Measurements from ENCODE around the gene KCNB1. TPM values are rescaled to one million over a fixed set of nuclear protein-coding genes. Genes with fewer than 3 reads are reported as not detected.
A peak's percentile ranks its signal among the peaks of the same experiment; 100 is the strongest.

KCNB1 gene
- total and polyA plus RNA-seq, 8 donors: 0.12 to 21.0 (median 2.3) TPM; not detected in 1

- Histone ChIP-seq H3K9me3 (no peaks in the 10 kb centered on the region), H3K36me3 (no peaks in the 10 kb centered on the region), H3K4me3 (no peak overlapping the region), H3K27me3 (peaks cover 0 to 8% (median 0%) of the 10 kb centered on the region in 3 donors), H3K4me1 (peaks cover 0 to 18% (median 4%) of the 10 kb centered on the region in 4 donors), H3K27ac (peak overlapping the region in 3 of 5 donors; percentile 57 to 76 (median 66))
- 36 to 62% (median 49%) methylated on average over 9 of the region's 9 CpGs for WGBS, 5 donors
- peak in 1 of 2 donors; percentile 90 for DNase-seq
- TF ChIP-seq EP300 (IDR thresholded peaks at IDR 0.05) (no peak), POLR2AphosphoS5 (IDR thresholded peaks at IDR 0.05) (peak in 1 of 3 donors; percentile 44)
- intact Hi-C loops (cut with DNase I; ENCODE audit: low total_unique reads): no loop called here
These were observed 137.5 kb downstream of the KCNB1 start for GRCh38 chr20:49344975-49345374.

DNA sequence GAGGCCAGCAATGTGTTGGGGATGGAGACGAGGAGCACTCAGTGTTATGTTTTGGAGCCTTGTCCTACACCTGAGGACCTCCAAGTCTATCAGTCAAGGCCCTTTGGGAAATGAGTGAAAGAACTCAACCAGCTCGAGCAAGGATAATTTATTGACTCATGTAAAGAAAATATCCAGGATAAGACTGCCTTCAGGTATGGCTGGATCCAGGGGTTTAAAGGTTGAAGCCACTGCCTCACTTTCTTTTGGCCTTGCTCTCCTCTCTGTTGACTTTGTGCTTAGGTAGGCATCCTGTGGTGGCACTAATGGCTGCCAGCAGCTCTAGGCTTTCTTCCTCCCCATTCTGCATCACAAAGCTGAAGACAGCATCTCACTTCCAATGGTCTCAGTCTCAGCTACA lies 138.3 kb downstream of the KCNB1 start:
- H3K27me3 ChIP-seq: peaks cover 0 to 4% (median 0%) of the 10 kb centered on the region in 3 donors
- DNase-seq: no peak
- H3K27ac ChIP-seq: peak overlapping the region in 1 of 5 donors; percentile 76
- H3K36me3 ChIP-seq: no peaks in the 10 kb centered on the region
- intact Hi-C loops (cut with DNase I; ENCODE audit: low total_unique reads): no loop called here
- peaks cover 0 to 18% (median 4%) of the 10 kb centered on the region in 4 donors for H3K4me1 ChIP-seq
- no peaks in the 10 kb centered on the region for H3K9me3 ChIP-seq
- H3K4me3 ChIP-seq: no peak overlapping the region
- TF ChIP-seq CTCF (IDR thresholded peaks at IDR 0.05) (no peak), POLR2AphosphoS5 (IDR thresholded peaks at IDR 0.05) (no peak), EP300 (IDR thresholded peaks at IDR 0.05) (no peak), POLR2A (IDR thresholded peaks at IDR 0.05) (no peak)
- 84 to 100% (median 91%) methylated on average over 2 of the region's 2 CpGs for WGBS, 5 donors

DNA sequence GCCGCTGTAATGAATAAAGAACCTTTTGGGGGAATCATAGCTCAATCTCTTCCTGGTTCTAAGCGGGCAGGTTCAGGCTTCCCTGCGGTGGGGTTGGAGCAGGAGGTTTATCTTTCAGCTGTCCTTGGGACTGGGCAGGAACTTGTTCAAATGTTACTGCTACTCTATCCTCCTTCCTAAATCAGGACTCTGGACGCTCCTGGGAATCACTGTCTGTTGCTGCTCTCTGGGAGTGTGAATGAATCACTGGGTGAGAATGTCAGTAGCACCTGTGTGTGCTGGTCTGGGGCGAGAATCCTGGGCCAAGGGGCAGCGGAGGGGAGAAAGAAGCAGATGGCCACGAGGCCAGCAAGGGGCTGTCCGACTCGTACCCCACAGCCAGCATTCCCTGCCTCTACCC lies 139.2 kb downstream of the KCNB1 start:
- no peak overlapping the region for H3K4me3 ChIP-seq
- WGBS, 5 donors: 58 to 63% (median 60%) methylated on average over 9 of the region's 9 CpGs
- no peaks in the 10 kb centered on the region for H3K36me3 ChIP-seq
- H3K27me3 ChIP-seq: peaks cover 0 to 4% (median 0%) of the 10 kb centered on the region in 3 donors
- peaks cover 0 to 18% (median 4%) of the 10 kb centered on the region in 4 donors for H3K4me1 ChIP-seq
- no peak for DNase-seq
- H3K27ac ChIP-seq: peak overlapping the region in 1 of 5 donors; percentile 26
- no peaks in the 10 kb centered on the region for H3K9me3 ChIP-seq
- TF ChIP-seq POLR2A (IDR thresholded peaks at IDR 0.05) (no peak), POLR2AphosphoS5 (IDR thresholded peaks at IDR 0.05) (no peak), CTCF (IDR thresholded peaks at IDR 0.05) (no peak), EP300 (IDR thresholded peaks at IDR 0.05) (no peak)
- intact Hi-C loops (cut with DNase I; ENCODE audit: low total_unique reads): no loop called here

GRCh38 chr20:49340161-49340966 lies 142.1 kb downstream of the KCNB1 start:
- TF ChIP-seq POLR2A (IDR thresholded peaks at IDR 0.05): no peak
- TF ChIP-seq CTCF (IDR thresholded peaks at IDR 0.05): no peak
- no peak for TF ChIP-seq EP300 (IDR thresholded peaks at IDR 0.05)
- TF ChIP-seq POLR2AphosphoS5 (IDR thresholded peaks at IDR 0.05): no peak
- Histone ChIP-seq H3K27ac (peak overlapping the region in 1 of 5 donors; percentile 13), H3K4me3 (no peak overlapping the region), H3K9me3 (no peaks in the 10 kb centered on the region), H3K4me1 (peaks cover 0 to 9% (median 1%) of the 10 kb centered on the region in 4 donors), H3K36me3 (no peaks in the 10 kb centered on the region), H3K27me3 (peaks cover 0 to 9% (median 6%) of the 10 kb centered on the region in 3 donors)
- WGBS, 5 donors: 57 to 69% (median 64%) methylated on average over 14 of the region's 14 CpGs
- no peak for DNase-seq
- intact Hi-C loops (cut with DNase I; ENCODE audit: low total_unique reads): no loop called here

All from stomach (tissue), 9 donors.